ENCODE measurements around the gene ETV5.

Gene ETV5

GRCh38 chr3:186082150-186082549, 26.7 kb downstream of the ETV5 start:
- H3K36me3 Mint-ChIP-seq (ENCODE audit: low read depth): peaks cover 24% of the 10 kb centered on the region
- H3K27me3 Mint-ChIP-seq (ENCODE audit: low read depth): peaks cover 3% of the 10 kb centered on the region
- H3K27ac Mint-ChIP-seq: no peak overlapping the region
- no peaks in the 10 kb centered on the region for H3K4me1 Mint-ChIP-seq
- H3K9me3 Mint-ChIP-seq: no peaks in the 10 kb centered on the region
- TF ChIP-seq CTCF (IDR thresholded peaks at IDR 0.05; ENCODE audit: unreplicated experiment in 3 of 3): no peak
- no peak overlapping the region for H3K4me3 Mint-ChIP-seq

GRCh38 chr3:186081678-186082077, 27.2 kb downstream of the ETV5 start:
- Mint-ChIP-seq H3K4me1 (no peaks in the 10 kb centered on the region), H3K36me3 (ENCODE audit: low read depth) (peaks cover 19% of the 10 kb centered on the region), H3K27me3 (ENCODE audit: low read depth) (peaks cover 3% of the 10 kb centered on the region), H3K27ac (no peak overlapping the region), H3K9me3 (no peaks in the 10 kb centered on the region), H3K4me3 (no peak overlapping the region)
- no peak for TF ChIP-seq CTCF (IDR thresholded peaks at IDR 0.05; ENCODE audit: unreplicated experiment in 3 of 3)

- TF ChIP-seq CTCF (IDR thresholded peaks at IDR 0.05; ENCODE audit: unreplicated experiment in 3 of 3): no peak
- Mint-ChIP-seq H3K27ac (no peak overlapping the region), H3K36me3 (ENCODE audit: low read depth) (peaks cover 18% of the 10 kb centered on the region), H3K9me3 (no peaks in the 10 kb centered on the region), H3K4me3 (no peak overlapping the region), H3K27me3 (ENCODE audit: low read depth) (peaks cover 3% of the 10 kb centered on the region), H3K4me1 (no peaks in the 10 kb centered on the region)
These were observed 27.9 kb downstream of the ETV5 start for GRCh38 chr3:186080849-186081438.

DNA sequence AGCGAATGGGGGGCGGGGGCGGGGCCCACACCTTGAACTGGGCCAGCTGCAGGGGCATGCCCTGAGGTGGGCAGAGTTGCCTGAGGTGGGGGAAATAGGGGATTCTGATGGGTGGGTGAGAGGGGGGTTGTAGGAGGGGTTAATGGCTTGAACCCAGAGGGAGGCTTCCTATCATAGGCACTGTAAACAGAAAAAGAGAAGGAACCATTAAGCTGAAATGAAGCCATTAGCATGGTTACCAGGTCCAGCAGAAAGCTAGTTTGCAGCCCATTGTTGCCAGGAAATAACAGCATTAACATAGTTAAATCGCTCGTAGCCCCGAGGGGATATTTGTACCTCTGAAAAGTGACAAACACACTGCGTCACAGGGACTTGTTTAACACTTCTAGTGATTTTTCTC, 29.0 kb downstream of the ETV5 start:
- Mint-ChIP-seq H3K36me3 (ENCODE audit: low read depth) (peaks cover 27% of the 10 kb centered on the region), H3K4me3 (no peak overlapping the region), H3K27me3 (ENCODE audit: low read depth) (no peaks in the 10 kb centered on the region), H3K4me1 (no peaks in the 10 kb centered on the region), H3K27ac (no peak overlapping the region), H3K9me3 (peaks cover 7% of the 10 kb centered on the region)
- TF ChIP-seq CTCF (IDR thresholded peaks at IDR 0.05; ENCODE audit: unreplicated experiment in 3 of 3): no peak

DNA sequence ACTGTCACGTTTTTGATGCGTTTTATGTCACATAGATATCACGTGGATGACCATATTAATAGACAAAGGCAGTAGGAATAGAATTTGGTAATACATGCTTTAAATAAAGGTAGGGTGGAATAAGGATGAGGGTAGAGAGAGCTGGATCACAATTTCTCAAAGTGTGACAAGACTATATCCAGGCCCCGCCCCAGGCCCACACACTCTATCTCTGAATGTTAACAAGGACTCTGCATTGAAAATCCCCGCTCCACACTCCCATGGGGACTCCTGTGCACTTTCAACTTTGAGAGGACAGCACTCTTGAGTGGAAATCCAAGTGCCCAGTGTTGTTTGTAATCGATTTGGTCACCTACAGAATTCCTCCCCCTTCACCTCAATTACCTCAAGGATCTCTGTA, 31.4 kb downstream of the ETV5 start:
- H3K4me3 Mint-ChIP-seq: no peak overlapping the region

More for the DNA sequence above, 31.4 kb downstream of the ETV5 start:
- Mint-ChIP-seq H3K27ac (no peak overlapping the region), H3K4me1 (no peaks in the 10 kb centered on the region), H3K9me3 (peaks cover 10% of the 10 kb centered on the region), H3K27me3 (ENCODE audit: low read depth) (no peaks in the 10 kb centered on the region), H3K36me3 (ENCODE audit: low read depth) (peaks cover 41% of the 10 kb centered on the region)
- TF ChIP-seq CTCF (IDR thresholded peaks at IDR 0.05; ENCODE audit: unreplicated experiment in 3 of 3): no peak
